SIG-M5 treated with dmso at 0.1 percent for 504 hours (cell line): ENCODE data around the gene NHS.

Experiments
- DNase-seq: peaks from one replicate; lab custom pipeline; 2025; ENCODE audit not compliant: unreplicated experiment; lab: John Stamatoyannopoulos, UW

The NHS gene

DNA sequence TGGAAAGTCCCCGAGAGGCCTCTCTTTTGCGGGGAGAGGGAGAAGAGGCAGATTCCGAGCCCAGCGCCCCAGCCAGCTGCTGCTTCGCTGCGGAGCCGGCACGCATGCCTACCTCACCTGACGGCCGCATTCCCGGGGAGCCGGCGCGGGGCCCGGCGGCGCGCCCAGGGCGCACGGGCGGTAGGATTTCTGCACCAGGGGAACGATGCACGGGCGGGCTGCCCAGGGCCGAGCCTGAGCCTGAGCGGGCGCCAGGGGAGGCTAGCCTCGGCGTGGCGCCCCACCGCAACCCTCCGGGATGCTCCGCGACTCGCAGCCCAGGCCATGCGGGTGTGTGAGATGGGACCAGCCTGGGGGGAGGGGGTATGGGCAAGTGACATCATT is 281.0 kb downstream of the NHS start:
- DNase-seq: no peak

DNA sequence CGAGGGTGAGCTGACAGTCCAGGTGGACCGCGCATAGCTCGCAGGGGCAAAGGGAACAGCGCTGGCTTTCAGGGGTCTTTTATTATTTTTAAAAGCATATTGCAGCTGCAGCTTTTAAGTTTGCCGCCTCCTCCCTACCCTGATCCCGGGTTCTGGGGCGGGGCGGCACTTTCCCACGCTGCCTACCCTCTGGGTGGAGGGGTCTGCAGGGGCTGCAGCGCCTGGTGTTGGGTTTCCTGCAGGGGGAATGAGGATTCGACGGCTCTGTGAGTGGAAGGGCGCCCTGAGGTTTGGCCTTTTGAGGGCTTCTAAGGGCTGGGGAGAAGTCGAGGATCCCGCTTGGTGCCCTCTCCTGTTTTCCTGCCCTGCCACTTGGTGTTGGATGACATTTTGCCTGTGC is 281.6 kb downstream of the NHS start:
- DNase-seq: no peak

DNA sequence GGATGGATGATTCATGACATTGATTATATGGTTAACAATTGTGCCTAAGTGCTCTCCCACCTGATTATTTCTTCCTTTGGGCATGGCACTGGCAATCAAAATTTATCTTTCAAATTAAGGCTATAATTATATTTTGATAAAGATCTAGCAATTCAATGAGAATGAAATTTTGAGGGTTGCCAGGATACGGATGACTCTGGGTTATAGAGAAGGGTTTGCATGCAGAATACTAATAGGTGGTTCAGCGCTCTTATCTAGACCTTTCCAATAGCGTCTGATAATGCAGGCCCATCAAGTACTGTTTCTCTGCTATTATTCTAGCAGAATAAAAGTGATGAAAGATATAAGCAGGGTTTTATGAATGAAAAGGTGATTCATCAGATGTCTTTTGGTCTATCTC is 287.4 kb downstream of the NHS start:
- DNase-seq: no peak

DNA sequence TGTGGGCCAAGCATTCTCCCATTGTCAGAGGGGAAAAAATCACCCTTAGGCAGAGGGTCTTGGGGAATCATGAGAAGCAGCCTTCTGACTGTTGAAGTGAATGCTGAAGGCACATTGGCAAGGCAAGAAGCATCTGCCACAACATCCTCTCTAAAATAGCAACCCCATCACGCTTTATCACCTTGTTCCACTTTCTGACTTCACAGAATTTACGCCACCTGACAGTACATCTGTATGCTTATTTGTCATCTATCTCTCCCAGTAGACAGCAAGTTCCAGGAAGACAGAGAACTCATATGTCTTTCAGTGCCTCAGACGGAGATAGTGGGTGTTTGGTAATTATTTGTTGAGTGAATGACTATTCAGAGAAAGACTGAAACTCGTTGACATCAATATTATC is 293.9 kb downstream of the NHS start:
- no peak for DNase-seq

DNA sequence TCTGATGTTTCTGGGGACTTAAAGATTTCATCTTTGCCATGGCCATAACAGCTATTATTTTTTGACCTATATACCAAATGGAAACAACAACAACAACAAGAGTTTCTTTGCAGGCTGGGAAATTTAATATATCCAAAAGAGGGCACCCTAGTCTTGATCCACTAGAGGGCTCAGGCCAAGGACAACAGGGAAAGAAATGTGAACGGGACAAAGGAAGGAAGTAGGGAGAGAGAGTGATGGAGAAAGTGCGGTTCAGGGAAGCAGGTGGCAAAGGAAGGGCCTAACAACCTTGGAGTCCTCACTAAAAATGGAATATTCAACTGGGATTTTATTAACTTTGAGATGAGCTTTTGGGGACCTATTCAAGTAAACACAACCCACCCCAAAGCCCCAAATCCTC is 294.5 kb downstream of the NHS start:
- no peak for DNase-seq

DNA sequence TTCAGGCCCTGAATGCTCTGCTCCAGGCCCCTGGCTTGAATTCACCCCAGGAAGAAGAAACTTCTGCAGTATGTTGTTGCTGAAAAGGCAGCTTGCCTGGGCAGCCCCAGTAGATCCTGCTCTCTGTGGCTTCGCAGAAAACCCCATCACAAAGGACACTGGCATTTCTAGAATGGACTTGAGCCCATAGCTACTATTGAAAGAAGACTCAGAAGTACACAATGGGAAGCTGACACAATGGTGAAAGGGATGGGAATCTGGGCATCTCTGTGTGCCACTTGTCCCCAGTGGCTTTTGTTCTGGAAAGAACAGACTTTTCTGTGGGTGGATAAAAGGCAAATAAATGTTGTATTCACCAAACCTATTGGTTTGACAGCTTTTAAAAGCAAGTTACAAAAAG is 294.9 kb downstream of the NHS start:
- no peak for DNase-seq

DNA sequence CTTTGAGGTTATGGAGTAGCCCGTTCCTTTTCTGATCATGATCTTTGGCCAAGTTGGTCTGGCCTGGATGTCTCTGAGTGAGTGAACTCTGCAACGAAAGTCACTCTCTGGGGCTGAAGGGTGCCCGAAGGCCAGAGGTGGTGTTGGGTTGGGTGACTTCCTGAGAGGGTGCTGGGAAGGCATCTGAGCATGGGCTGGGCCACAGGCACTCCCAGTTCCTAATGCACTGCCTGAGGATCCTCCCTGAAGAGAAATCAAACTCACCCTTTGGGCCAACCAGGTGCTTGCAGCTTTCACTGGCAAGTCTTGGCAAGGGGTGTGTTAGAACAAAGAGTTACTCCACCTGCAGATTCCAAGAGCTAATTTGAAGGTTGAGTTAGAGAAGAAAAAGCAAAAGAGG is 295.9 kb downstream of the NHS start:
- no peak for DNase-seq

DNA sequence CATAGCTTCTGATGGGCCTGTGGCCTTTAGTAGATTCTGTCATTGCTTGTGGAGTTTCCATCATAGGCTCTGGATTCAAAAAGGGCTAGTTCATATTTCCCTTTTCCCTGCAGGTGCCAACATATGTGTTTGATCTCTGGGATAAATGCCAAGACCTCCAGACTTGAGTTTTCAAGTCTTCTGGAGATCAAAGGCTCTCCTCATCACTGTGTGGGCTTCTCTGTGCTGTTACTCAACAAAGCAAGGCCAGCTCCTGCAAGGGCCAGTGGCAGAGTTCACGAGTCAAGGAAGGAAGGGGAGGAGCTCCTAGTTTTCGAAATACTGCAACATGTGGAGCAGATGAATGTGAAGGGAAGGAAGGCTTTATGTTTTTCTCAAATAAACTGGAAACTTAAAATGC is 299.6 kb downstream of the NHS start:
- no peak for DNase-seq

DNA sequence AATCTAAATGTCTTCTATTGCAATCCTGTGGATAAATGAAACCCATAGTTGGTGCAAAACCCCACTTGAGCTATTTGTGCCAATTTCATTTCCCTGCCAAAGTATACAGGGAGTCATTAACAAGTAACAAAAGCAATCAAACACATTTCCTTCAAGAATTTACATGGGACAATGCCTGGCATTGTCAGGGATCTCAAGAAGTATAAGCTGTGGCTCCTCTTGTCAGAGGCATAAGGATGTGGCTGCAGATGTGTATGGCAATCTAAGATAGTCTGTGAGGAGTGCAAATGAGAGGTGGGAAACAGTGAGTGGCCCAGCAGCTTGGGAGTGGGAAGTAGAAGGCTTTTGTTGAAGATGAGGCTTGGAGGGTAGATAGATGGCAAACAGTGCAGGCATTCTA is 304.3 kb downstream of the NHS start:
- no peak for DNase-seq

DNA sequence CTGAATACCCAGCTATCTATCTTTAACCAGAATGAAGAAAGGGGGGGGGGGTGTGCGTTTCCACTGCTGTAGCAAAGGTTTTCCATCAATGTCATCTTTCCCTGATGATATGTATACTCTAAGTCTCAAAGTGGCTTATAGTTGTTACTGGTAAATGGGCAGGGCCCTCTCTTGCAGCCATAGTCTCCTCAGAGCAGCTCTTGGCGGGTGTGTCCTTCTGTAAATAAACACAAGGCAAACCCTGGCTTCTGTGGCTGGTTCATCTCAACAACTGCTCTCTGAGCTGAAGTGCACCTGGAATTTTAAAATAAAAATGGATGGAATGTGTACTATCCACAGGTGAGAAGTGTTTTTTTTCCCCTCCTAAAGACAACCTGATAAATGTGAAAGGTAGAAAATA is 304.8 kb downstream of the NHS start:
- DNase-seq: no peak

DNA sequence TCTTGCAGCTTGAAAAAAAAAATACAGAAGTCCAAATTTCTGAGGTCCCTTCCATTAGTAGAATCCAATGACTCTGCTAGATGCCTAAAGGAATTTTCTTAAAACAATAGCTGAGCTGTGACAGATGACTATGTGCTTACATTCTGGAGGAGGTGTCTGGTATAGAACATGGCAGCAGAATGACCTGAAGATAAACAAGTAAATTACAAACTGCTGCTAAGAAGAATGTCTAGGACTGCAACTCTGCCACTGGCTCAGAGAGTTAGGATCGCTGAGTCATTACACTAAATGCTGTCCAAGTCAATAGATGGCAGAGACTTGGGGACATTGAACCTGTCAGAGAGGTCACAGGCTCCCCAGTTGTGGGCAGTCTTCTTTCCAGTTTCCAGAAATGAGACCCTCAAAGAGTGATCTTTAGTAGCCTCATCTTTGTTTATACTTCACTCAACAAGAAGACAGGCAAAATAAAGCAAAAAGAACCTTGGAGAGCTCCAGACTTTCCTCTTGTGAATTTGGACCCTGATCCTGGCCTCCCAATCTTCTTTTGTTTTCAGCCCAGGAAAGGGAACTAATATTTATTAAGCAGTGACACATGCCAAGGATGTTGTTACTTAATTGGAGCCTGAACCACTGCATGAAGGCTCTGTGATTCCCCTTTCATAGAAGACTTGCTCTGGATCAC is 305.9 kb downstream of the NHS start:
- no peak for DNase-seq

DNA sequence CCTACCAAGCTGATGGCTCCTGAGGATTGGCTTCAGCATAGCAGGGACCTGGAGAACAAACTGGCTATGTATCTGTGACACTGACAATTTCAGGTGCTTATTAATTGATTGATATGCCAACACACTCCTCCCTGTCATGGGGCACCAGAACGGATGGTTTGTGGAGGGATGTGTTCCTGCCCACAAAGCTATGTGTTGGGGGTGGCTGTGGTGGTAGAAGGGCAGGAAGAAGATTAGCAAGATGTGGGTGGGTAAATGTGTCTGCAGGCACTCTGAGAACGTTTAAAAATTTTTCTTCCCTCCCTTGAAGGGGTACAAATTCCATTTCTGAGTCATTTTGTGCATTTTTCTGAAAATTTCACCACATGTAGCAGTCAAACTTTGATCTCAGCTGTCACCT is 307.3 kb downstream of the NHS start:
- no peak for DNase-seq

DNA sequence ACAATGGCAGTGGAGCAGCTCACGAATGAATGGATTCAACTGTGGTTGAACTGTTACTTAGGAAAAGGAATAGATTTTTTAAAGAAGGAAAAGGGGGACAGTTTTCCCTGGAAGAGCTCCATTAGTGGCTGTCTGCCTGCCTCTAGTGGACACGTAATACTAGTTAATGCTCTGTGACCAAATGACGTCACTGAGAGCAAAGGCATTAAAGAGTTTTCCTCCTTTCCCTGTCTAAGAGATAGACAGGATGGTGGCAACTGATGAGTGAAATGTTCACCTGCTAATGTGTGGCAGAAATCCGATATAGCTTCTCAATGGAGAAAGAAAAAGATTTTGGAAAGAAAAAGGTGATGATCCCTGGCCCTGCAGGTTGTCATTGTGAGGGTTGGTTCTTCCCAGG is 310.0 kb downstream of the NHS start:
- no peak for DNase-seq

DNA sequence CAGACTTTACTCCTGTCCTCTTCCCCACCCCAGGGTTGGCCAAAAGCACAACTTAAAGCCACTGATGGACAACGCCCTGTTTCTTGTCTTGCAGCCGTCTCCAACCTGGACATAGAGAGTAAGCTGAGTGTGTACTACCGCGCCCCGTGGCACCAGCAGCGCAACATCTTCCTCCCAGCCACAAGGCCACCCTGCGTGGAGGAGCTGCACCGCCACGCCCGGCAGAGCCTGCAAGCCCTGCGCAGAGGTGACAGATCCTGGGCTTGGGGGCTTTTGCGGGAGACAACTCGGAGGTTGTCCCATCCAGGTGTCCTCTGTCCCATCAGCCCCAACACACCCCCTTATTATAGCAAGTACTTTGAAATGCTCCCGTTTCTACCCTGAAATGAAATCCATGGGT is 312.6 kb downstream of the NHS start:
- no peak for DNase-seq

DNA sequence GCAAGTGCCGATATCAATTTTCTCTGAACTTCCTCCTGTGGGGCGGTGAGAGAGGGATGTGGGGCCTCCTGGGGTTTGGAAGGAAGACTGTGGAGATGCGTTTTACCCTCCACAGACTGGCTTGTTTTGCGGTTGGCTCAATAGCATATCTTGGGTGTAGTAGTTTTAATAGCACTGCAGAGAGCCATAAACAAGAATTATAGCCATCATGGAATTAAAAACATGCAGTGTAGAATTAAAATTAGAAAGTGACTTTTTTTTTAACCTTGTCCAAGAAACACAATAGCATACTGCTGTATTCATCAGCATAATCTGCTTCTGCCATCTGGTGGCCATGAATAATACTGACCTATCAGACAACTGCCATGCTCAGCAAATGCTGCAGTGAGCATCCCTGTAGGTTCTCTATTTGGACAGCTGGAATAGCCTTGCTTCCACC is 315.0 kb downstream of the NHS start:
- DNase-seq: peak; percentile 31

DNA sequence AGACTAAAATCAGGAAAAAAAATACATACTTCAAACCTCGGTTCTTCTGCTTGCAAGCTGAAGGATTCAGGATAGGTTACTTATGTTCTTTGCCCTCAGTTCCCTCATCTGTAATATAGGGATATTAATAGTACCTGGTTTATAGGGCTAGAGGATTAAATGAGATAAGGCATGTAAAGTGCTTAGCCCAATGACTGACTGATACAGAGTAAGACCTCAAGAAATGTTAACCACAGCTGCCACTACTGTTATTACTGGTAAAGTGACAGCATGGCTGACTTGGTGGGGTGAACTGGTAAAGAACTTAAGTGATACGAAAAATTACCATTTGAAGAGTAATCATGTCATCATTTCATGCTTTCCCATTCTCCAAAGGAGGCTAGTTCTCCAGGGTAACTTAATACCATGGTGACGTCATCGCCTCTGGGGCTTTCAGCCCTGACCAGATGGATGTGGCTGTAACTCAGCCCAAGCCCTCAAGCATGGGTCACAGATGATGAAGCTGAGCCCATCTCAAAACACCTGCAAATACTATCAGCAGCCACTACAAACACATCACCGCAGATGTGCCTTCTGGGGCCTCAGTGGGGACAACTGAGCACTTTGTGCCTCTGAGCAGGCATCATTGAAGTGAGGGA is 317.8 kb downstream of the NHS start:
- DNase-seq: no peak

DNA sequence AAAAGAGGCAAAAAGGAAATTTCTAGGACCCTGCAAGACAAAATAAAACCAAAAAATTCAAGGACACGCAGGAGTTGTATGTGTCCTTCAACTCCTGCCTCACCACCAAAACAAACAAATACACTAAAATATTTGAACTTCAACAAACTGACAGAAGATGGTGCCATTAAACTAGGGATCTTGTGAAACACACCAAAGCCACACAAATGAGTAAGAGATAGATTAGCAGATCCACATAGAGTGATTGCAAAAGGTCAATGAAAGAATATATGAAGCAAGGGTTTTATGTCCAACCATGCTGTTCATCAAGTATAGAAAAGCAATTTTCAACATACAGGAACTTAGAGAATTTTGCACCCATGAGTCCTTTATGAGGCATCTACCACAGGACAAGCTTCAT is 322.2 kb downstream of the NHS start:
- DNase-seq: no peak

DNA sequence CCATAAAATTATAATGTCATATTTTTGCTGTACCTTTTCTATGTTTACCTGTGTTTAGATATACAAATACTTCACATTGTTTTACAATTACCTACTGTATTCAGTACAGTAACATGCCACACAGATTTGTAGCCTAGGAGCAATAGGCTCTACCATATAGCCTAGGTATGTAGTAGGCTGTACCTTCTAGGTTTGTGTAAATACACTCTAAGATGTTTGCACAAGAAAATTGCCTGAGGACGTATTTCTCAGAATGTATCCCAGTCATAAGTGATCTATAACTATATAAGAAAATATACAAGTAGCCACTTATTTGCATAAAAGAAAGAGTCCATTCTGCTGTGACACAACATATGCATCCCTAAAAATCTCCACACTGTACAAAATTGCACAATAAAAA is 326.0 kb downstream of the NHS start:
- DNase-seq: no peak

DNA sequence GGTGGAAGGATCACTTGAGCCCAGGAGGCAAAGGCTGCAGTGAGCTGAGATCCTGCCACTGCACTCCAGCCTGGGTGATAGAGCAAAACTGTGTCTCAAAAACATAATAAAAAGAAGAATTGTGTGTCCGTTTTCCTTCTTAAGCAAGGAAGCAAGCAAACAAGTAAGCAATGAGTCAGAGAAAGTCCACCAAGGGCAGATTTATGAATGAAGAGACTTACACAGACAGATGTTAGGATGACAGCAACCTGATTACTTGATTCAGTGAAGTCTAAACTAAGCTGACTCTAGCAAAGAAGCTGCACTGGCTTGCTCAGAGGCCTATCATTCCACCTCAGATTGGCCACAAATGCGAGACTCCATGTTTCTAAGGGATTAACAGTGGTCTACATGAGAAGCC is 328.2 kb downstream of the NHS start:
- DNase-seq: no peak

DNA sequence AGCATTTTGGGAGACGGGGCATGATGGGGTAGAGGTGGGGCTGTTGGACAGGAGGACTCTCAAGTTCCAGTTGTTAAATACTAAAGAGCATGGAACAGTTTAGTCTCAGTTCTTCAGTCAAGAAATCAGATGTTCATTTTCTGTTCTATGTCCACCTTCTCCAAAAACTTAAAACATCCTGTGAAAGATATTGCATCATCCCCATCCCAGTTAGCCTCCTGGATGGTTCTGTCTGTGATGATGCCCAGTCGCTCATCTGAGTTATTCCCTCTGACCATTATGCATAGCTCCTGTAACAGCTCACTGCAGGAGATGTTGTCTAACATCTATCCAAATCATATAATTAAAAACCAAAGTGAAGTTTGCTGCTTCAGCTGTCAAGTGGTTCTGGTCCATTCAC is 330.2 kb downstream of the NHS start:
- DNase-seq: no peak

DNA sequence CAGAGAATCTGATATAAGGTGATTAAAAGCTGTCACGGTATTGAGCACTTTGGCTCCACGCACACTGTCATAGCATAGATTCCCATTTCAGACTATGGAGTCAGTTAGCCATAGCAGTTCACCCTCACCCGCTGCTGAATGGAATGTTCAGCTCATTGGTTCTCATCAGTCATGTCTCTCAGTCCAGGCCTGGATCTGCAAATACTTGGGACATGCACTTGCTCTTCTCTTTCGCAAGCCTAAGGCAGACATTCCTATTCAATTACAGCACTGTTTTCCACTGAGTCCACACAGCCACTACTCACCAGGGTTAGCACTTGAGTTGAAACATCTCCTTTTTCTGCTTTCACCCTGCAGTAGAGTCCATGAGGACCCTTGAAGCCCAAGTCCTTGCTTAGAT is 331.7 kb downstream of the NHS start:
- no peak for DNase-seq

DNA sequence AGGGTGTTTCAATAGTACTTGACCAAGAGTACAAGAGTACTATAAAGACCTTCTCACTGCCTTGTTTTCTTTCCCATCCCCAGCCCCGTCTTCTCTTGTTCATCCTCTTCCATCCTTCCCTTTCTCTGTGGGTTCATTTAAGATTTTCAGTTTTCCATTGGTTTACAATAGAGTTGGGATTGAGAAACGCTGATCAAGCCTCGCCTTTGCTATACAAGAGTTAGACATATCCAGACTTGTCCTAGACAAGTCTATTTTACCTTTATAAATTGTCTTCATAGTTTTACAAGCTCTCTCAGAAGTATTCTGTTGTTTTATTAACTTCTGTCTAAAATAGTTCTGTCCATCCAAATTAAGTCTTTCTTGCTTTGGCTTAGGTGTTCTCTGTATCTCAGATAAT is 332.7 kb downstream of the NHS start:
- no peak for DNase-seq

DNA sequence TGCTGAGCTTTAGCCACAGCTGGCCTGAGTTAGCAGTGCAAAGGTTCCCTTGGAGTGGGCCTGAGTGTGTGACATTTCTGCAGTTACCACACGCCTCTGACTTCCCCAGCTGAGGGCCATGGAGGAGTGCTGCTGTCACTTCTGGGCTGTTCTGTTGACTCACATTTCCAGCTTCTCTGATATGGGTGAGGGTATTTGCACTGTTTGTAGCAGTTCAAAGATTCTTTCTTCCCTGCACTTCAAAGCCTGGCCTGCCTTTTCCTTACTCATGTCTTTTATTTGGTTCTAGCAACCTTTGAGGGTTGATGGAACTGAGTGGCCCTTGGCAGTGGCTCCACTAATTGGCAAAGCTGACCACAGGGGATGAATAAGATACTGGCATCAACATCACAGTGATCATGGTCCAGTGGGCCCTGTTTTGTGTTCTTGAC is 335.9 kb downstream of the NHS start:
- no peak for DNase-seq
